ENCODE measurements around the gene DAGLB. TPM values are rescaled to one million over a fixed set of nuclear protein-coding genes. Genes with fewer than 3 reads are reported as not detected.

The DAGLB gene
- total and polyA plus RNA-seq, 3 donors from 2014 or later: 14.3 to 29.6 (median 18.9) TPM

DNA sequence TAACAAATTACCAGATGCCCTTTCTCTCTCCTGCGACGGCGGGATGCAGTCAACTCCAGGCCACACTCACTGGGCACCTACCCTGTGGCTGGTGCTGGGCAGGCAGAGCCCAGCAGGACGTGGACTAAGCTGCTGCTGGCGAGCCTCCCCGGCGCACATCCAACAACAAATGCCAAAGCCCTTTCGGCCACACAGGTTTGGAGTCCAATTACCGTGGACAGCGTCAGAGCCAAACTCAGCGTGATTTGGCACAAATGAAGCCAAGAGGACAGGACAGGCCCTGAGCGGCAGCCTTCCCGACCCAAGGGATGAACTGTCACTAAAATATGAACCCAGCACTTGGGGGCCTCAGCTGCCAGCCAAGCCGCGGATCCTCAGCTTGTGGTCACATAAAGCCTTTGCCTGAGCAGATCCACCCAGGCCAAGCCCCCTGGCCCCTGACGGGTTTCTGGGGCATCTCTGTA is 28.4 kb downstream of the DAGLB start:
- intact Hi-C loops (cut with DNase I; ENCODE audit: low total_unique reads): no loop called here
- Histone ChIP-seq H3K27ac (no peak overlapping the region), H3K36me3 (ENCODE audit: low read depth, missing control alignments) (no peaks in the 10 kb centered on the region), H3K4me3 (no peak overlapping the region), H3K27me3 (no peaks in the 10 kb centered on the region), H3K9me3 (no peaks in the 10 kb centered on the region), H3K4me1 (no peaks in the 10 kb centered on the region)
- no peak for DNase-seq
- TF ChIP-seq, protein P1, sequence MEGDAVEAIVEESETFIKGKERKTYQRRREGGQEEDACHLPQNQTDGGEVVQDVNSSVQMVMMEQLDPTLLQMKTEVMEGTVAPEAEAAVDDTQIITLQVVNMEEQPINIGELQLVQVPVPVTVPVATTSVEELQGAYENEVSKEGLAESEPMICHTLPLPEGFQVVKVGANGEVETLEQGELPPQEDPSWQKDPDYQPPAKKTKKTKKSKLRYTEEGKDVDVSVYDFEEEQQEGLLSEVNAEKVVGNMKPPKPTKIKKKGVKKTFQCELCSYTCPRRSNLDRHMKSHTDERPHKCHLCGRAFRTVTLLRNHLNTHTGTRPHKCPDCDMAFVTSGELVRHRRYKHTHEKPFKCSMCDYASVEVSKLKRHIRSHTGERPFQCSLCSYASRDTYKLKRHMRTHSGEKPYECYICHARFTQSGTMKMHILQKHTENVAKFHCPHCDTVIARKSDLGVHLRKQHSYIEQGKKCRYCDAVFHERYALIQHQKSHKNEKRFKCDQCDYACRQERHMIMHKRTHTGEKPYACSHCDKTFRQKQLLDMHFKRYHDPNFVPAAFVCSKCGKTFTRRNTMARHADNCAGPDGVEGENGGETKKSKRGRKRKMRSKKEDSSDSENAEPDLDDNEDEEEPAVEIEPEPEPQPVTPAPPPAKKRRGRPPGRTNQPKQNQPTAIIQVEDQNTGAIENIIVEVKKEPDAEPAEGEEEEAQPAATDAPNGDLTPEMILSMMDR (IDR thresholded peaks at IDR 0.05): no peak
- 96% methylated on average over 8 to 16 of the region's 16 CpGs for WGBS, 2 donors

DNA sequence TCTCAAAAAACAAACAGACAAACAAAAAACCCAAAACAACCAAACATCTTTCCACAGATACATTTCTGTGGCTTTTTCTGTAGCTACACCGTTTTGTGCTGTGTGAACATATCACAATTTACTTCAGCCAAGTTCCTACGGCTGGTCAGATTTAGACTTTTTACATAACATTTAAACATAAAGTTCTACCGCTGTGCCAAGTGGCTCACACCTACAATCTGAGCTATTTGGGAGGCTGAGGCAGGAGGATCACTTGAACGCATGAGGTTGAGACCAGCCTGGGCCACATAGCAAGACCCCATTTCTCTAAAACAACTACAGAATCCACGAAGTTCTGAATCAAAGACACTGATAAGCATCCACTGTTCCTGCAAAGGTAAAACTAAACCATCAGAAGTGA is 30.3 kb downstream of the DAGLB start:
- H3K27me3 ChIP-seq: no peaks in the 10 kb centered on the region
- intact Hi-C loops (cut with DNase I; ENCODE audit: low total_unique reads): no loop called here
- H3K27ac ChIP-seq: no peak overlapping the region
- no peak for DNase-seq
- TF ChIP-seq, protein P1 (IDR thresholded peaks at IDR 0.05): no peak
- TF ChIP-seq POLR2A (IDR thresholded peaks at IDR 0.05): no peak
- no peaks in the 10 kb centered on the region for H3K9me3 ChIP-seq
- no peak overlapping the region for H3K4me3 ChIP-seq
- WGBS, 2 donors: 94 to 96% methylated on average over 5 of the region's 5 CpGs
- H3K4me1 ChIP-seq: no peaks in the 10 kb centered on the region
- no peaks in the 10 kb centered on the region for H3K36me3 ChIP-seq (ENCODE audit: low read depth, missing control alignments)

- intact Hi-C loops (cut with DNase I; ENCODE audit: low total_unique reads): no loop called here
- H3K36me3 ChIP-seq (ENCODE audit: low read depth, missing control alignments): no peaks in the 10 kb centered on the region
These were observed 31.1 kb downstream of the DAGLB start for GRCh38 chr7:6416516-6417145.

DNA sequence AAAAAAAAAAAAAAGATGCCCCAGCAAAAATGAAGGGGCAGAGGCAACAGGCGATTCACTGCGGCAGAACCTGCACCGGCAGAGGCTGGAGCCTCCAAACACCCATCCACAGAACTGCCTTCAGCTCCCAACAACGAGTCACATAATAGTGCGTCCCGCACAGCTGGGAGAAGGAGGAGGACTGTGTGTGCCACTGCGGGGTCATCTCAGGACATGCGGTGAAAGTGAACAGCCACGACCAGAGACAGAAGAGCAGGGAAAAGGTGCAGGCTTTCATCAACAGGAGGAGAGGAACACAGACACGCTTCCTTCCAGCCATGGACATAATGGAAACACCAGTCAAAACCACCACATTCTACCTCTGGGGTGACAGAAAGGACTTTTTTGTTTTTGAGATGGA is 34.1 kb downstream of the DAGLB start:
- TF ChIP-seq, protein P1 (IDR thresholded peaks at IDR 0.05): no peak
- TF ChIP-seq POLR2A (IDR thresholded peaks at IDR 0.05): no peak
- Histone ChIP-seq H3K9me3 (no peaks in the 10 kb centered on the region), H3K4me1 (no peaks in the 10 kb centered on the region), H3K27me3 (no peaks in the 10 kb centered on the region), H3K27ac (no peak overlapping the region), H3K4me3 (no peak overlapping the region), H3K36me3 (ENCODE audit: low read depth, missing control alignments) (no peaks in the 10 kb centered on the region)
- intact Hi-C loops (cut with DNase I; ENCODE audit: low total_unique reads): no loop called here
- no peak for DNase-seq
- WGBS, 2 donors: 93 to 95% methylated on average over 10 of the region's 10 CpGs

More at GRCh38 chr7:6416516-6417145, 31.1 kb downstream of the DAGLB start:
- WGBS, 2 donors: 87 to 88% methylated on average over 21 to 23 of the region's 23 CpGs
- H3K27me3 ChIP-seq: no peaks in the 10 kb centered on the region
- no peaks in the 10 kb centered on the region for H3K4me1 ChIP-seq
- H3K9me3 ChIP-seq: no peaks in the 10 kb centered on the region
- DNase-seq: no peak
- no peak overlapping the region for H3K27ac ChIP-seq
- H3K4me3 ChIP-seq: no peak overlapping the region
- TF ChIP-seq POLR2A (IDR thresholded peaks at IDR 0.05): no peak
- TF ChIP-seq, protein P1 (IDR thresholded peaks at IDR 0.05): no peak

Data from testis (tissue), 3 donors.